ENCODE results near the gene LRCH1.
"Not testable (repeated sequence)": the region's sequence is repeated elsewhere in the genome, so short reads cannot be mapped to it uniquely, and the experiment has no call there.

Gene LRCH1

DNA sequence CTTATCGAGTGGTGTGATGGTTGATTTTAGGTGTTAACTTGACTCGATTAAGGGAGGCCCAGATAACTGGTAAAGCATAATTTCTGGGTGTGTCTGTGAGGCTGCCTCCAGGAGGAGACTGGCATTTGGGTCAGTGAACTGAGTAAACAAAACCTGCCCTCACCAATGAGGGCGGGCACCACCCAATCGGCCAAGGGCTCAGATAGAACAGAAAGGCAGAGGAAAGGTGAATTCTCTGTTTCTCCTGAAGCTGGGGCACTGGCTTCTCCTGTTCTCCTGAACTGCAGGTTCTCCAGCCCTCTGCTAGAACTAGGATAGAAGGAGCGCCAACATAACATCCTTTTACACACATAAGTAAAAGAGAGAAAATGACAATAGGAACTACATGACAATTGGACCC is 208.9 kb downstream of the LRCH1 start:
- no peak for DNase-seq

DNA sequence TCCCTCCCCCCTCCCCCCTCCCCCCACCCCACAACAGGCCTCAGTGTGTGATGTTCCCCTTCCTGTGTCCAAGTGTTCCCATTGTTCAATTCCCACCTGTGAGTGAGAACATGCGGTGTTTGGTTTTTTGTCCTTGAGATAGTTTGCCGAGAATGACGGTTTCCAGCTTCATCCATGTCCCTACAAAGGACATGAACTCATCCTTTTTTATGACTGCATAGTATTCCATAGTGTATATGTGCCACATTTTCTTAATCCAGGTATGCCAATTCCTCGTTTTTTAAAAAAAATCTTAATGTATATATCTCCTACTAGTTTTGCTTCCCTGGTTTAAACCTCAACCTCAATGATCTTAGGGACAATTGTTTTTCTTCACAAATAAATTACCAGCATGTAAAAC is 217.0 kb downstream of the LRCH1 start:
- DNase-seq, result not testable (repeated sequence)

DNA sequence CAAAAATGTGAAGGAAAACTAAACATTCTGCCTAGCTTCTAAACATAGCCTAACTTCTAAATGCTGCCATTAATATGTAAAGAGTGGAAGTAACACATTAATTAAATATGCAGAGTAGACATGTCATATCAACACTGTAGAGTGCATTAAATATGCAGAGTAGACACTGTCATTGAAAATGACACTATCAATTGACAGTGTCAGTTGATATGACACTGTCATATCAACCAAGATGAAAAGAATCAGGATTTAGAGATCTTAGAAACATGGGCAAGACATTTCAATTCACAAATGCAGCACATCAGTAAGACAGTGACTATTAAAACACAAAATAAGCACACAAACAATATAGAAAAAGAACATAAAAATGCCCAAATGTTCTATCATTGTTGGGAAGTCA is 218.7 kb downstream of the LRCH1 start:
- DNase-seq, result no peak

DNA sequence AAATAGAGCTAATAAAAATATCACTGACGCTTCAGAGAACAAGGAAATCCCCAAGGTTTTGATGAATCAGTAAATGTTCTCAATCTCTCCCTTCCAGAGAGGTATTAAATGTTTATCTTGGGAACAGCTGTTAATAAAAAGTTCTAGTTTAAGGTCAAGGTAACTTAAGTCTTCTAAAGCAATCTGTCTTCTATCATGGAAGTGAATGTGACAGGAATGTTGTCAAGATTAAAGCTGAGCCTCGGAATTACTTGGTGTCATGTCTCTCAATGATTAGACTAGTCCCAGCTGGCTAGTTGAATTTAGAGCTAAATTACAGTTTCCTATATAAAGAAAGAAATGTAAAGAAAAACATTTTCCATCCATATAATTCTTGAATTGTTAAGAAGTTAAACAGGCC is 220.6 kb downstream of the LRCH1 start:
- no peak for DNase-seq

DNA sequence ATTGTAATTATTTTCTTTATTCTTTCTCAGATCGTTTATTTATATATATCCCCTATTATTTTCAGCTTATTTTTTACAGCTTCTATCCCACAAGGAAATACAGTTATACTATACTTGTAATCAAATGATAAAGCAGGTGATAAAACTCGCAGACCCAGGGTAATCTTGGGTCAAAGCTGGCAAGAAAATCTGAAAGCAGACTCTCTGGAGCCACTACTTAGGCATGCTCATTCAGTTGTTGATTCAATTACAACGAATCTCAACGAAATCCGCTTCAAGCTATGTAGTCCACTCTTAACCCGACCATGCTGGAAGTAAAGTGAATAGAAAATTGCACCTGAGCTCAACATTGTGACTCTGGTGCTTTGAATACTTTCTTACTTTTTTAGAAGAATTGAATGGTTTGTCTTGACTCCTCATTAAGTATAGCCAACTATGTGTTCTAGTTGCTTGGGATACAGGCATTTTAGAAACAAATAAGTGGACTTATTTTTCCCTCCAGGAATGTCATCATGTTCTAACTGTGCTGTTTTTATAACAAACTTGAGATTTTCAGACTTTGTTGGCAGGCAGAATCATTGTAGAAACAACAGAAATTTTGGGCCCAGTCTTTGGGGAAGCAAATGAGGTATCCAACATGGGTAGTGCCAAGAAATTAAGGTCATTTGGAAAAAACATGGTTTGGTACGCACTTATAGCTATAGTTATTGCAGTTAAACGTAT is 222.6 kb downstream of the LRCH1 start:
- DNase-seq, result no peak

DNA sequence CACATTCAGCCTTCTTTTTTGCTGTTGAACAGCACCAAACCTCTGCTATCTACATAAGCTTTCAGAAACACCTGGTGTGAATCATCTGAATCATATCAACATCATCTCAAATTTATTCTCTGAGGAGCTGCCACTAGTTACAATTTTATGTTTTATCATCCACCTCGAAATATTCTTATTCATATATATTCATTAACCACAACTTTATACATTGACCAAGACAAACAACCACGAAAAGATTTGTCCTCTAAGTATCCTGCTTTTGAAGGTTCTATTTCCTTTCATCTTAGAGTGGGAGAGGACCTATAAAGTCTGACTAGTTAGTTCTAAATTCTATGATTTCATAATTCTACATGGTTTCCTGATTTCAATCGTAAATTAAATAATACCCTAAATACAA is 225.1 kb downstream of the LRCH1 start:
- no peak for DNase-seq

DNA sequence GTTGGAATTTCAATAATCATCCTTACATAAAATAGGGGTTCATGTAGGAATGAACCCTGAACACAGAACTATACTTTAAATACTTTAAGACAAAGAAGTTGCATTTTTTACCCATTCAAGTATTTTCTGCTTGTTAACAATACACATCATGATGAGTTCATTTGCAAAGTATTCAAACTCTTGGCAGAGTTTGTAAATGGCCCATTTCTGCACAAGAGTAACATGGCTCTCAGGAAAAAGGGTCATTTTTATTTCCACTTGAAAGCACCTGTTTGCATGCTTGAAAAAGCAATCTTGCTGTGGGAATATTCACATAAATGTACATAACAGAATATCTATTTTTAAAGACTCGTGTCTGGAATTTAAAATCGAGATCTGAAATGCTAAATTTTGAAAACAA is 225.9 kb downstream of the LRCH1 start:
- no peak for DNase-seq

DNA sequence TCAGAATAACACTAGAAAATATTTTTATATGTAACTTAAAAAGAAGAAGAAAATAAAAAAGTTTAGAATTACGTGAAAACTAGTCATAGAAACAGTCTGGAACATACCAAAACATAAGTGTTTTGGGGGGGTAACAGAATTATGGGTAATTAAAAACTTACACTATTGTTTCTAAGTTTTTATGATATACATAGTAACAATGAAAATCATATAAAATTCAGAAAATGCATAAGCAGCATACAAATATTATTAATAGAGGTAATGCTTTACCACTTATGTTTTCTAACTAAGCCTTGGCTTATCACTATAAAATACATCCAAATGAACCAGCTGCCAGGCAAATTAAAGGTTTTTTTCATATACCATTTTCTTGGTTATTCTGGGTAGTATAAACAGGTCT is 229.1 kb downstream of the LRCH1 start:
- DNase-seq, result no peak

DNA sequence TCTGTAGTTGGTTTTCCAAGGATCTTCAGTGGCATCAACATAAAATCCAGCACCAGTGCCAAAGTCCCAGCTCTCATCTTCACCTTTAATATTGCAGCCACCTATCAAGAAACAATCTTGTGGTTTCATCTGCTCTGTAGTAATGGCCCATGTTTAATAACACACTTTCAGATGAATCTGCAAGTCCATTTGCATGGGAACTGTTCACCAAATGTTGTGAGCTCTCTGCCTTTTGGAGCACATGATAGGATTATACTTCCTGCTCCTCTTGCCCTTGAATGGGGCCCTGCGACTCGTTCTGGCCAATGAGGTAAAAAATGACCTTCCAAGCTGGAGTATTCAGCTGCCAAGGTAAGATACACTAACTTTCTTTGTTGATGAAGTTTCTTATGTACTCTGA is 229.7 kb downstream of the LRCH1 start:
- no peak for DNase-seq

DNA sequence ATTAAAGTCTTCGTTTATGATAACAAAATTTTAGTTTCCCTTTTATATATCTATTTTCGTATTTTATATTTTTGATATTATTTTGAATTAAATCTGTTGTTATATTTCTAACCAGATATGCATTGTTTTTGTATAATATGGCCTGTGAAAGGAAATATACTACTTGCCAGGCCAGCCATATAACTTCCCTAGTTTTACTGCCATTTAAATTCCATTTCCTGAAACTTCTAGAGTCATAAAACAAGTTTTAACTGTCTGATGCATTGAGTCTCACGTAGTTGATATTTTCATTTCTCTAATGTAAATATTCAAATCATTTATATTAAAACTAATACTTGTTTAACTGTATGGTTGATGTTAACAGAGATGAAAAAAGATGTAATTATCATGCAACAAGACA is 230.5 kb downstream of the LRCH1 start:
- DNase-seq, result no peak

DNA sequence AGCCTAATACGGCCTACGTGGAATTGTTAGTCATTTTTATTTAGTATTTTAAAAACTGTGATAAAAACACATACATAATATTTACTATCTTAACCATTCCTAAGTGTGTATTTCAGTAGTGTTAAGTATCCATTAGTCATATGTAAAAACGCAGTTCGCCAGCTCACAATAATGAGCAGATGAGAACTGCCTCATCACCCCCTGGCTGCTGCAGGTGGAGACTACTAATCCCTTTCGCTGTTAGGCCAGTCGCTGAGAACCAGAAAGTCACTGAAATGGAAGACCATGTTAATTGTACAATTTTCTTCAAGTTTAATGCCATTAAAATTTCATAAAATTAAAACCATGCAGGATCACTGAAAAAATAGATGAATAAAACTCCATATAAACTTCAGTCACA is 242.4 kb downstream of the LRCH1 start:
- no peak for DNase-seq

DNA sequence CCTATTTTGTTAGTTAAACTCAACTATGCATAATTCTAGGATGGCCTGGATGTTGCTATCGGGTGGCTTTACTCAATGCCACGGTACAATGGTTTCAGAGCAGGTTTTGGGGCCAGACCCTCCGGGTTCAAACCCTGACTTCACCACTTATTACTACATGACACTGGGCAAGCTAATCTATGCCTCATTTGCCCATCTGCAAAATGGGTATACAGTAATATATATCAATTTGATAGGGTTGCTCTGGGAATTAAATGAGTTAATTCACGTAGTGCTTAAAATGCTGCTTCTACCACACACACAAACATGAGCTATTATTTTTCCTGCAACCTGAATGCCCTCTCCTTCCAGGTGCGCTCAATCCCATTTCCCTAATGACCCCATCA is 243.2 kb downstream of the LRCH1 start:
- no peak for DNase-seq

DNA sequence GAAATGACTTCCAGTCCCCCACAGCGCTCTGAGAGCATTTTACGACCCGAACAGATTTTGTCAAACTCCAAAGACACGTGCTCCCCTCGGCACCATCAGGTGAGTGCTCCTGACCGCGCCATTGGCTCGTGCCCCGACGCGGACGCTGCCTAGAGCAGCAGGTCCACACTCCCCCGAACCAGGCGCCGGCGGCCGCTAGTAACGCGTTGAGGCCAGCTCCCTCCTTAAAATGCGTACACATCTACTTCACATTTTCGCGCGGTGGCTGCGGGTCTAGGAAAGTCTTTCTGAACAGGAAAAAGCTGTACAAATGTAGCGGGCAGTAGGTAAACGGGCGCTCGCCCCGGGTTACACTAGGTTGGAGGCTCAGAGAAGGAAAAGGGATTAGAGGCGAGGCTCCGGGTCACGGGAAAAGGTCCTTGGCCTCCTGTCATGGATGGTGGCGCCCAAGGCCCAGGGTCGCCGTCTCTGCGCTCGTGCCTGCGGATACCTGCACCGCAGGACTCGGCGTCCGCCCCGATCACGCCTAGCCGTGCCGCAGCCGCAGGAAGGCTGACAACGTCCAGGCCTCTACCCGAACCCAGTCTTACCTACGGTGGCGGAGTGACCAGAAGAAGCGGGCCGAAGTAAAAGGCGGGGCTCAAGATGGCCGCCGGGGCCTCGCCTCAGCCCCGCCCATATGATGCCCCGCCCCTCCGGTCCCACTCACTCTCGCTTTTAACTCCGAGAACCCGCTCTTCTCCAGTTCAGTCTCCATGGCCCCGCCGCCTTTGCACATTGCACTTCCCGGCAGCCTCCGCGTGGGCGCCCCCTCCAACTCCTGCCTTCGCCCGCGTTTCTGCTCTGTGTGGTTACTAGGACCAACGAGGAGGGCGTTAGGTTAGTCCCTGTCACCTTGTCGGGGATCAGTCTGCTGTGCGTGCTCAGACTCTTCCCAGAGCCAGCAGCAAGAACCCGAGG is 243.8 kb downstream of the LRCH1 start, which contains the start of gene ESD:
TSS of gene ESD (minus strand) at position 647 of the 960 bp plus-strand sequence. CDS start 5,748 bp downstream, outside the sequence.
- peak; percentile 31 for DNase-seq

DNA sequence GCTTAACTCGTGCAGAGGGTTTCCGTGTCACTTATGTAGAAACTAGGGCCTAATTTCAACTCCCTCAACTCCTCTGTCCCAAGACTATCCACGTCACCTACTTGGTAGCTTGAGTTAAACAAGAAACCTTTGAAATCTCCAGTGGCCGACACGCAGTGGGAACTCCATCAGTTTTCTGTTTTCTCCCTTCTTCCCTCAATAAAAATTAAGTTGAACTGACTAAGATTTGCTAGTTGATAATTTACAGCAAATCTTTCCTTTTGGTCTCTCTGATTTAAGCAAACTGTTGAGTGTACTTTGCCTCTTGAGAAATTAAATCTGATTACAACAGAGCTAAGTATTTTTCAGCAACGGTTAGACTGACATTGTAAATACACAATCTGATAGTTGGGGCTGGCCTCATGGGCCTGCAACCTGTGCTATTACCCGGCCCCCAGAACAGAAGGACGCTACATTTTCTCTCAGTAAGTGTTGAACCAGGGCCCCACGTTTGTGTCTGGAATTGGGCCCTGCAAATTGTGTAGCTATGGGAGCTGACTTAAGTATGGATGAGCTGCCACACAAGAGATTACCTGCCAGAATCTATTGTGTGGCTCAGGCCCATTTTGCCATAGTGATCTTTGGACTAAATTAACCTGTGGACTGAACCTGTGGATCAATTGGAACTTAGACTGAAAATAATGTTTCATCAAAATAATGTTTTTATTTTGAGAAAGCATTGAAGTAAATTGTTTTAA is 244.7 kb downstream of the LRCH1 start:
- no peak for DNase-seq

DNA sequence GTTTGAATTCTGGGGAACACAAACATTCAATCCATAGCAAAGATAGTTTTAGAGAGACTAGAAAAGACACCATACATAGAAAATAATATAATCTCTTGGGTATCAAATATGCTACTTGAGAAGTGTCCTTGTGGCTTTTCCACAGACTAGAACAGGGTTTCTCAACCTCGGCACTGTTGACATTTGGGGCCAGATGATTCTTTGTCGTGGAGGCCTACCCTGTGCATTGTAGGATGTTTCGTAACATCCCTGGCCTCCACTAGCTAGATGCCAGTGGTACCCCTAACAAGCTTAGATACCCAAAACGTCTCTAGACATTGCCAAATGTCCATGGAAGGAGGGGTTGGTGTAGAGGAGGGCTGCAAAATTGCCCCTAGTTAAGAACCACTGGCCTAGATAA is 246.2 kb downstream of the LRCH1 start:
- DNase-seq, result no peak

DNA sequence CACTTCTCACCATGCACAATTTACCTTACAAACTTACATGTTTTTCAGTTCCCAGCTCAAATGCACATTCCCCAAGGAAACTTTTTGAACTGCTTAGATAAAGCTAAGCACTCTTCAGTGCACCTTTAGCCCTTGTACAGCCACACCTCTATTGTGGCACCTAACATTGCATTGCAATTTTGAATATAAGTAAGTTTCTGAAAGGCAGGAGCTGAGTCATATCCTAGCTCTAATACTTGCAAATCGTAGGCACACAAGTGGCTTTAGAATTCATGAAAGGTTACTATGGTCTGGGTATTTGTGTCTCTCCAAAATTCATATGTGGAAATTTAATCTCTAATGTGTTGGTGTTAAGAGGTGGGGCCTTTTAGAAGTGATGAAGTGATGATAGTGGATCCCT is 248.9 kb downstream of the LRCH1 start:
- DNase-seq, result no peak

All from NCI-H2029 treated with DMSO at 0.1 percent for 48 hours (cell line).